Neural crest cell (in vitro differentiated cells): ENCODE measurements around the gene OPA1. TPM values are rescaled to one million over a fixed set of nuclear protein-coding genes. Genes with fewer than 3 reads are reported as not detected.

Experiments used
- DNase-seq: peaks from one replicate; pipeline ENCODE4 v3.0.0; 2021; ENCODE audit warnings: low read depth, mixed read lengths, low spot score
- H3K27ac Mint-ChIP-seq: one replicate; pipeline ENCODE4 v1.8.0; 2021; ENCODE audit warnings: mild to moderate bottlenecking, mixed read lengths; ENCODE audit not compliant: unreplicated experiment
- H3K27me3 Mint-ChIP-seq: 2 replicates; pipeline ENCODE4 v1.8.0; 2021; ENCODE audit warnings: low read depth, mild to moderate bottlenecking, mixed read lengths
- H3K36me3 Mint-ChIP-seq: 2 replicates; pipeline ENCODE4 v1.8.0; 2021; ENCODE audit warnings: low read depth, mild to moderate bottlenecking, mixed read lengths
- H3K4me1 Mint-ChIP-seq: 2 replicates; pipeline ENCODE4 v1.8.0; 2021; ENCODE audit warnings: mixed read lengths
- H3K4me3 Mint-ChIP-seq: one replicate; pipeline ENCODE4 v1.8.0; 2021; ENCODE audit warnings: mild to moderate bottlenecking, mixed read lengths
- H3K9me3 Mint-ChIP-seq: 2 replicates; pipeline ENCODE4 v1.8.0; 2021; ENCODE audit warnings: mixed read lengths
- total RNA-seq: library from RNA; stranded (reverse); gene quantifications from 2 replicates; pipeline ENCODE4 v1.2.1, GENCODE V29; 2021
- TF ChIP-seq, protein P1 (sequence below): fragments of 200-600 bp; sonication (generic); conservative IDR thresholded peaks from 2 replicates; pipeline ENCODE4 v1.5.0; 2021; ENCODE audit warnings: antibody characterized with exemption, mild to moderate bottlenecking

OPA1 gene
- total RNA-seq, 1 donor from 2014 or later = 60.8 TPM

DNA sequence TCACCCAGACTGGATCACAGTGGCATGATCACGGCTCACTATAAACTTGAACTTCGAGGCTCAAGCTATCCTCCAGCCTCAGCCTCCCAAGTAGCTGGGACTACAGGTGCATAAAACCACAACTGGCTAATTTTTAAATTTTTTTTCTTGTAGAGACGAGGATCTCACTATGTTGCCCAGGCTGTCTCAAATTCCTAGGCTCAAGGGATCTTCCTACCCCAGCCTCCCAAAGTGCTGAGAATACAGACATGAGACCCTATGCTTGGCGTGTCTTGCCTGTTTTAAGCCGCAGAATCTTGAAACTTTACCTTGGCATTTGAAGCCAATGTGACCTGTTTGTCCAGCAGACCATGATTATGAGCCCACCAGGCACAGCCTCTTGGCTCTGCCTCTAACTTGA is 119.9 kb downstream of the OPA1 start:
- Mint-ChIP-seq H3K27me3 (peaks cover 71% of the 10 kb centered on the region), H3K4me3 (no peak overlapping the region), H3K4me1 (peaks cover 47% of the 10 kb centered on the region), H3K27ac (no peak overlapping the region), H3K36me3 (peaks cover 23% of the 10 kb centered on the region), H3K9me3 (peaks cover 6% of the 10 kb centered on the region)
- no peak for DNase-seq
- TF ChIP-seq, protein P1, sequence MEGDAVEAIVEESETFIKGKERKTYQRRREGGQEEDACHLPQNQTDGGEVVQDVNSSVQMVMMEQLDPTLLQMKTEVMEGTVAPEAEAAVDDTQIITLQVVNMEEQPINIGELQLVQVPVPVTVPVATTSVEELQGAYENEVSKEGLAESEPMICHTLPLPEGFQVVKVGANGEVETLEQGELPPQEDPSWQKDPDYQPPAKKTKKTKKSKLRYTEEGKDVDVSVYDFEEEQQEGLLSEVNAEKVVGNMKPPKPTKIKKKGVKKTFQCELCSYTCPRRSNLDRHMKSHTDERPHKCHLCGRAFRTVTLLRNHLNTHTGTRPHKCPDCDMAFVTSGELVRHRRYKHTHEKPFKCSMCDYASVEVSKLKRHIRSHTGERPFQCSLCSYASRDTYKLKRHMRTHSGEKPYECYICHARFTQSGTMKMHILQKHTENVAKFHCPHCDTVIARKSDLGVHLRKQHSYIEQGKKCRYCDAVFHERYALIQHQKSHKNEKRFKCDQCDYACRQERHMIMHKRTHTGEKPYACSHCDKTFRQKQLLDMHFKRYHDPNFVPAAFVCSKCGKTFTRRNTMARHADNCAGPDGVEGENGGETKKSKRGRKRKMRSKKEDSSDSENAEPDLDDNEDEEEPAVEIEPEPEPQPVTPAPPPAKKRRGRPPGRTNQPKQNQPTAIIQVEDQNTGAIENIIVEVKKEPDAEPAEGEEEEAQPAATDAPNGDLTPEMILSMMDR = no peak

DNA sequence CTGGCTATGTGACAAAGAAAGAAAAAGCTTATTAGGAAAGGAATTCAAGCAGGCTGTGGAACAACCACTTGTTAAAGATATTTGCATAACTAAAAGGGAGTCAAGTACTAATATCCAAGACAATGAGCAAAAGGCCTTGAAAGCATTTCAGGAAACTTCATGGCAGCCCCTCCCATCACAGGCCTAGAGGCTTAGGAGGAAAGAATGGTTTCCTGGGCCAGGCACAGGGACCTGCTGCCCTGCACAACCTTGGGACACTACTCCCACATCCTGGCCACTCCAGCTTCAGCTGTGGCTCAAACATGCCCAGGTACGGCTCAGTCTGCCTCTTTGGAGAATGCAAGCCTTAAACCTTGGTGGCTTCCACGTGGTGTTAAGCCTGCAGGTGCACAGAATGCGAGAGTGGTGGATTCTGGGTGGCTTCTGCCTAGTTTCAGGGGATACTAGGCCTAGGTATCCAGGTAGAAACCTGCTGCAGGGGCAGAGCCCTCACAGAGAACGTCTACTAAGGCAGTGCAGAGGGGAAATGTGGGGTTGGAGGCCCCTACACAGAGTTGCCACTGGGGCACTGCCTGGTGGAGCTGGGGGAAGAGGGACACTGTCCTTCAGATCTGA is 121.6 kb downstream of the OPA1 start:
- DNase-seq = no peak
- Mint-ChIP-seq H3K36me3 (peaks cover 30% of the 10 kb centered on the region), H3K27me3 (peaks cover 66% of the 10 kb centered on the region), H3K4me3 (no peak overlapping the region), H3K4me1 (peaks cover 37% of the 10 kb centered on the region), H3K9me3 (peaks cover 13% of the 10 kb centered on the region), H3K27ac (no peak overlapping the region)
- TF ChIP-seq, protein P1 = no peak

DNA sequence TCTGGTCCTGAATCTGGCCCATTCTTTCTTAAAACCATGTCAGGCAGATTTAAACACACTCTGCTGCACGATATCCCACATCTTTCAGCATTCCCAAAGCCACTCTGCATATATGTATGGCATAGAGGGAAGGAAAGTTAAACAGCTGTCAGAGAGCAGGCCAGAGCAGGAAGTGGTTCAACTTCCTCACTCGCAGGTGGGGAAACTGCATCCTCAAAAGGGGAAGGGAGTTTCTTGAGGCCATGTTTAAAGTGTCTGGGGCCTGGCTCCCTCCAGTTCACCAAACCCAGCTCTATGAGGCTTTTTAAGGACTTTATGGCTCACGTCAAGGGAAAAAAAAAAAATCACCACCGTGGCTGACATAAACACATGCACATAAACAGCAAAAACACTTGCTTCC is 123.1 kb downstream of the OPA1 start:
- Mint-ChIP-seq H3K4me1 (peaks cover 22% of the 10 kb centered on the region), H3K9me3 (peaks cover 16% of the 10 kb centered on the region), H3K27me3 (peaks cover 55% of the 10 kb centered on the region), H3K27ac (no peak overlapping the region), H3K36me3 (peaks cover 33% of the 10 kb centered on the region), H3K4me3 (no peak overlapping the region)
- DNase-seq = no peak
- TF ChIP-seq, protein P1 = no peak

- H3K36me3 Mint-ChIP-seq = peaks cover 29% of the 10 kb centered on the region
- H3K27ac Mint-ChIP-seq = no peak overlapping the region
- no peak for DNase-seq
- H3K4me3 Mint-ChIP-seq = no peak overlapping the region
- no peaks in the 10 kb centered on the region for H3K4me1 Mint-ChIP-seq
- H3K27me3 Mint-ChIP-seq = peaks cover 64% of the 10 kb centered on the region
- TF ChIP-seq, protein P1 = no peak
- H3K9me3 Mint-ChIP-seq = peaks cover 16% of the 10 kb centered on the region
These were observed 126.7 kb downstream of the OPA1 start for GRCh38 chr3:193719735-193720134.

GRCh38 chr3:193720169-193720568 is 127.2 kb downstream of the OPA1 start:
- H3K36me3 Mint-ChIP-seq = peaks cover 29% of the 10 kb centered on the region
- peaks cover 16% of the 10 kb centered on the region for H3K9me3 Mint-ChIP-seq
- no peaks in the 10 kb centered on the region for H3K4me1 Mint-ChIP-seq
- no peak overlapping the region for H3K4me3 Mint-ChIP-seq
- H3K27me3 Mint-ChIP-seq = peaks cover 64% of the 10 kb centered on the region
- TF ChIP-seq, protein P1 = no peak
- no peak overlapping the region for H3K27ac Mint-ChIP-seq
- DNase-seq = no peak
